ENCODE results near the gene RPL36AL. TPM values are rescaled to one million over a fixed set of nuclear protein-coding genes. Genes with fewer than 3 reads are reported as not detected.

RPL36AL gene
- total RNA-seq, 4 donors from 2014 or later: 169 to 352 (median 270) TPM

DNA sequence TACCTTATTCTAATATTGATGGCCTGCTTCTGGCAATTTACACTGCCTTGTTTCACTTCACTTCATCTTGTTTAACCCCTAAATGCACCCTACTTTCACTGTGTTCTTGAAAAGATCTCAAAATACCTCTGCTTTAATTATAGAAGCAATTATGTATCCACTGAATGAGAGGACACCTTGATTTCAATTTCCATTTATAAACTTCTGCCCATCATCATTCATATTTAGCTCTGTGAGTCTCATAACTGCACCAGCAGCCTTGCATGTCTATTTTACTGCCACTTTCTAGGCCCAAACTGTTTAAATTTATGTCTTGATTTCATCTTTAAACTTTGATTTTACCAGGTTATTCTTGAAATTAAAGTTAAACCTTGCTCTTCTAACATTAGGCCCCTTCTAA is 21.7 kb upstream of the RPL36AL start:
- H3K27ac ChIP-seq: peak overlapping the region in 1 of 4 donors; percentile 3
- no peak overlapping the region for H3K4me3 ChIP-seq
- no peaks in the 10 kb centered on the region for H3K27me3 ChIP-seq
- no peak for ATAC-seq
- H3K9me3 ChIP-seq: no peaks in the 10 kb centered on the region
- no peak for TF ChIP-seq EP300 (IDR thresholded peaks at IDR 0.05)
- TF ChIP-seq POLR2AphosphoS5 (IDR thresholded peaks at IDR 0.05): no peak
- TF ChIP-seq, protein P1, sequence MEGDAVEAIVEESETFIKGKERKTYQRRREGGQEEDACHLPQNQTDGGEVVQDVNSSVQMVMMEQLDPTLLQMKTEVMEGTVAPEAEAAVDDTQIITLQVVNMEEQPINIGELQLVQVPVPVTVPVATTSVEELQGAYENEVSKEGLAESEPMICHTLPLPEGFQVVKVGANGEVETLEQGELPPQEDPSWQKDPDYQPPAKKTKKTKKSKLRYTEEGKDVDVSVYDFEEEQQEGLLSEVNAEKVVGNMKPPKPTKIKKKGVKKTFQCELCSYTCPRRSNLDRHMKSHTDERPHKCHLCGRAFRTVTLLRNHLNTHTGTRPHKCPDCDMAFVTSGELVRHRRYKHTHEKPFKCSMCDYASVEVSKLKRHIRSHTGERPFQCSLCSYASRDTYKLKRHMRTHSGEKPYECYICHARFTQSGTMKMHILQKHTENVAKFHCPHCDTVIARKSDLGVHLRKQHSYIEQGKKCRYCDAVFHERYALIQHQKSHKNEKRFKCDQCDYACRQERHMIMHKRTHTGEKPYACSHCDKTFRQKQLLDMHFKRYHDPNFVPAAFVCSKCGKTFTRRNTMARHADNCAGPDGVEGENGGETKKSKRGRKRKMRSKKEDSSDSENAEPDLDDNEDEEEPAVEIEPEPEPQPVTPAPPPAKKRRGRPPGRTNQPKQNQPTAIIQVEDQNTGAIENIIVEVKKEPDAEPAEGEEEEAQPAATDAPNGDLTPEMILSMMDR (IDR thresholded peaks at IDR 0.05): no peak
- no peak for TF ChIP-seq POLR2A (IDR thresholded peaks at IDR 0.05)
- H3K4me1 ChIP-seq: peaks cover 0 to 18% (median 0%) of the 10 kb centered on the region in 3 donors
- H3K36me3 ChIP-seq: peaks cover 0 to 2% of the 10 kb centered on the region in 2 donors

DNA sequence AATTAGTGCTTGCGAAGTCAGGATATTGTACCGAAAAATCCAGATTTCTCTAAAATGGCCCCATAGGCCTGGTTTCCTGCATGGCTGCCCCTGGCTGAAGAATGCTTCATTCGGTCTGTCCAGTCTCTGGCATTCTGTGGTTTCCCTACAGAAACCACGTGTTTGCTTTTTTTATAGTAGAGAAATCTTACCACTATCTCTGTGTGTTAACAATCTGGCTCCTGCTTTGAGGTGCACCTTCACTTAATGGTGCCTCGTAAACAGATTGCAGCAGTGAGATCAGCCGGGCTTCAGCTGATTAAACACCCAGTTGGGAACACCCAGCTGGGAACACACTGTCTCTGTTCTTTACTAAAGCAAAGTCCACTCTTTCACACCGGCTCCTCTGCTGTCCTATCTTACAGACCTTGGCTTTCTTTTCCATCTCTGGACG is 21.3 kb upstream of the RPL36AL start:
- WGBS, 2 donors (ENCODE audit: low coverage in 1 of 2): 65 to 80% methylated on average over 6 to 8 of the region's 8 CpGs
- Histone ChIP-seq H3K27me3 (no peaks in the 10 kb centered on the region), H3K9me3 (no peaks in the 10 kb centered on the region), H3K4me3 (no peak overlapping the region), H3K4me1 (peaks cover 0 to 20% (median 0%) of the 10 kb centered on the region in 3 donors), H3K27ac (peak overlapping the region in 1 of 4 donors; percentile 3), H3K36me3 (peaks cover 0 to 6% of the 10 kb centered on the region in 2 donors)
- no peak for ATAC-seq
- no peak for TF ChIP-seq POLR2A (IDR thresholded peaks at IDR 0.05)

GRCh38 chr14:49640540-49641417 is 20.4 kb upstream of the RPL36AL start:
- TF ChIP-seq POLR2A (IDR thresholded peaks at IDR 0.05) (no peak), EP300 (IDR thresholded peaks at IDR 0.05) (no peak), POLR2AphosphoS5 (IDR thresholded peaks at IDR 0.05) (no peak)
- TF ChIP-seq, protein P1 (IDR thresholded peaks at IDR 0.05): no peak
- Histone ChIP-seq H3K27ac (peak overlapping the region in 1 of 4 donors; percentile 3), H3K9me3 (no peaks in the 10 kb centered on the region), H3K4me1 (peaks cover 0 to 29% (median 0%) of the 10 kb centered on the region in 3 donors), H3K4me3 (no peak overlapping the region), H3K36me3 (peaks cover 0 to 8% of the 10 kb centered on the region in 2 donors), H3K27me3 (no peaks in the 10 kb centered on the region)
- no peak for ATAC-seq
- WGBS, 2 donors (ENCODE audit: low coverage in 1 of 2): 94 to 100% methylated on average over 3 to 7 of the region's 7 CpGs

GRCh38 chr14:49637534-49638078 is 17.2 kb upstream of the RPL36AL start:
- H3K36me3 ChIP-seq: peaks cover 0 to 8% of the 10 kb centered on the region in 2 donors
- WGBS, 2 donors (ENCODE audit: low coverage in 1 of 2): 75 to 80% methylated on average over 3 of the region's 3 CpGs
- no peak for TF ChIP-seq EP300 (IDR thresholded peaks at IDR 0.05)
- TF ChIP-seq POLR2AphosphoS5 (IDR thresholded peaks at IDR 0.05): no peak
- TF ChIP-seq, protein P1 (IDR thresholded peaks at IDR 0.05): no peak
- no peak for TF ChIP-seq POLR2A (IDR thresholded peaks at IDR 0.05)
- peaks cover 0 to 36% (median 0%) of the 10 kb centered on the region in 3 donors for H3K4me1 ChIP-seq
- no peaks in the 10 kb centered on the region for H3K9me3 ChIP-seq
- no peak overlapping the region for H3K27ac ChIP-seq
- no peak overlapping the region for H3K4me3 ChIP-seq
- no peaks in the 10 kb centered on the region for H3K27me3 ChIP-seq
- ATAC-seq: no peak

- Histone ChIP-seq H3K36me3 (peaks cover 0 to 8% of the 10 kb centered on the region in 2 donors), H3K27me3 (no peaks in the 10 kb centered on the region), H3K4me3 (no peak overlapping the region), H3K4me1 (peaks cover 0 to 36% (median 0%) of the 10 kb centered on the region in 3 donors), H3K27ac (no peak overlapping the region), H3K9me3 (no peaks in the 10 kb centered on the region)
- WGBS, 2 donors (ENCODE audit: low coverage in 1 of 2): 73 to 92% methylated on average over 1 of the region's 1 CpG
- TF ChIP-seq POLR2AphosphoS5 (IDR thresholded peaks at IDR 0.05) (no peak), POLR2A (IDR thresholded peaks at IDR 0.05) (no peak), EP300 (IDR thresholded peaks at IDR 0.05) (no peak)
- TF ChIP-seq, protein P1 (IDR thresholded peaks at IDR 0.05): no peak
- ATAC-seq: no peak
Measured at GRCh38 chr14:49636866-49637265, 16.4 kb upstream of the RPL36AL start.
